GM23338 (cell line): ENCODE data around the gene PRLH.

Experiments used
- CREB1 ChIP-seq: fragments of 250-450 bp; sonication (Bioruptor Pico); IDR thresholded peaks from 2 replicates; pipeline ENCODE4 v1.5.0; 2020; ENCODE audit warnings: low read depth, mild to moderate bottlenecking, moderate library complexity
- EZH2 ChIP-seq: fragments of 200-600 bp; sonication (generic); IDR thresholded peaks from one replicate; pipeline ENCODE4 v1.8.0; 2017; ENCODE audit warnings: antibody characterized with exemption, mild to moderate bottlenecking, low read depth; ENCODE audit not compliant: unreplicated experiment
- EZH2phosphoT487 ChIP-seq: fragments of 200-600 bp; sonication (generic); IDR thresholded peaks from one replicate; pipeline ENCODE4 v1.8.1; 2018; ENCODE audit warnings: antibody characterized with exemption; ENCODE audit not compliant: unreplicated experiment
- JUNB ChIP-seq: IDR thresholded peaks from one replicate; pipeline ENCODE4 v1.6.1; 2016; ENCODE audit warnings: antibody characterized with exemption; ENCODE audit not compliant: unreplicated experiment
- POLR2AphosphoS5 ChIP-seq: IDR thresholded peaks from 2 replicates; pipeline ENCODE4 v1.6.1; 2016; ENCODE audit warnings: antibody characterized with exemption, low read depth
- TF ChIP-seq, protein P1 (sequence below), 2 experiments: fragments of 200-600 bp in 1 of 2; sonication (generic) in 1 of 2; conservative IDR thresholded peaks; 2 replicates each; pipeline versions ENCODE4 v1.5.1 to v1.6.1; 2016 to 2017; ENCODE audit warnings: antibody characterized with exemption in 2 of 2, low read depth in 2 of 2, mild to moderate bottlenecking in 2 of 2, moderate library complexity in 1 of 2
- TF ChIP-seq, protein P2 (sequence below): fragments of 250-450 bp; sonication (Bioruptor Pico); IDR thresholded peaks from 2 replicates; pipeline ENCODE4 v1.5.0; 2020; ENCODE audit warnings: mild to moderate bottlenecking, moderate library complexity

DNA sequence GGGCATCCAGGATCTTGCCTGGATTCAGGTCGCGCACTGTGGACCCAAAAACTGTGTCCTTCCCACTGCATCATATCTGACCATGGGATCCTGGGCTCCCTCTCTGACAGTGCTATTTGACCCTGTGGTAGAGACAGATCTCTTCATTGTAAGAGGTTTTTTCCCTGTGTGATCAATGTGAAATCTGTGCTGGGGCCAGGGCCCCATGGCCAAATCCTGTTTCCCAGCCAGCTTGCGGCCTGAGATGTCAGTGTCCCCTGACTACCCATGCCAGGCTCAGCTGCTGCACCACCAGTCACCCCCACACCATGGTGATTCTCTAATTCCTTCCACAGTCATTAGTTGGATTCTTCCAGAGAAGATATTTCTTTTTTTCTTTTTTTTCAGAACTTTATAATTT is 3.5 kb downstream of the PRLH start:
- TF ChIP-seq, protein P1, sequence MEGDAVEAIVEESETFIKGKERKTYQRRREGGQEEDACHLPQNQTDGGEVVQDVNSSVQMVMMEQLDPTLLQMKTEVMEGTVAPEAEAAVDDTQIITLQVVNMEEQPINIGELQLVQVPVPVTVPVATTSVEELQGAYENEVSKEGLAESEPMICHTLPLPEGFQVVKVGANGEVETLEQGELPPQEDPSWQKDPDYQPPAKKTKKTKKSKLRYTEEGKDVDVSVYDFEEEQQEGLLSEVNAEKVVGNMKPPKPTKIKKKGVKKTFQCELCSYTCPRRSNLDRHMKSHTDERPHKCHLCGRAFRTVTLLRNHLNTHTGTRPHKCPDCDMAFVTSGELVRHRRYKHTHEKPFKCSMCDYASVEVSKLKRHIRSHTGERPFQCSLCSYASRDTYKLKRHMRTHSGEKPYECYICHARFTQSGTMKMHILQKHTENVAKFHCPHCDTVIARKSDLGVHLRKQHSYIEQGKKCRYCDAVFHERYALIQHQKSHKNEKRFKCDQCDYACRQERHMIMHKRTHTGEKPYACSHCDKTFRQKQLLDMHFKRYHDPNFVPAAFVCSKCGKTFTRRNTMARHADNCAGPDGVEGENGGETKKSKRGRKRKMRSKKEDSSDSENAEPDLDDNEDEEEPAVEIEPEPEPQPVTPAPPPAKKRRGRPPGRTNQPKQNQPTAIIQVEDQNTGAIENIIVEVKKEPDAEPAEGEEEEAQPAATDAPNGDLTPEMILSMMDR (conservative IDR thresholded peaks at IDR 0.05; ENCODE audit: low read depth in 2 of 2), result no peak
- TF ChIP-seq EZH2 (no peak), POLR2AphosphoS5 (no peak), CREB1 (CRISPR knock-in tag) (no peak), EZH2phosphoT487 (no peak), JUNB (no peak)
- TF ChIP-seq, protein P2, sequence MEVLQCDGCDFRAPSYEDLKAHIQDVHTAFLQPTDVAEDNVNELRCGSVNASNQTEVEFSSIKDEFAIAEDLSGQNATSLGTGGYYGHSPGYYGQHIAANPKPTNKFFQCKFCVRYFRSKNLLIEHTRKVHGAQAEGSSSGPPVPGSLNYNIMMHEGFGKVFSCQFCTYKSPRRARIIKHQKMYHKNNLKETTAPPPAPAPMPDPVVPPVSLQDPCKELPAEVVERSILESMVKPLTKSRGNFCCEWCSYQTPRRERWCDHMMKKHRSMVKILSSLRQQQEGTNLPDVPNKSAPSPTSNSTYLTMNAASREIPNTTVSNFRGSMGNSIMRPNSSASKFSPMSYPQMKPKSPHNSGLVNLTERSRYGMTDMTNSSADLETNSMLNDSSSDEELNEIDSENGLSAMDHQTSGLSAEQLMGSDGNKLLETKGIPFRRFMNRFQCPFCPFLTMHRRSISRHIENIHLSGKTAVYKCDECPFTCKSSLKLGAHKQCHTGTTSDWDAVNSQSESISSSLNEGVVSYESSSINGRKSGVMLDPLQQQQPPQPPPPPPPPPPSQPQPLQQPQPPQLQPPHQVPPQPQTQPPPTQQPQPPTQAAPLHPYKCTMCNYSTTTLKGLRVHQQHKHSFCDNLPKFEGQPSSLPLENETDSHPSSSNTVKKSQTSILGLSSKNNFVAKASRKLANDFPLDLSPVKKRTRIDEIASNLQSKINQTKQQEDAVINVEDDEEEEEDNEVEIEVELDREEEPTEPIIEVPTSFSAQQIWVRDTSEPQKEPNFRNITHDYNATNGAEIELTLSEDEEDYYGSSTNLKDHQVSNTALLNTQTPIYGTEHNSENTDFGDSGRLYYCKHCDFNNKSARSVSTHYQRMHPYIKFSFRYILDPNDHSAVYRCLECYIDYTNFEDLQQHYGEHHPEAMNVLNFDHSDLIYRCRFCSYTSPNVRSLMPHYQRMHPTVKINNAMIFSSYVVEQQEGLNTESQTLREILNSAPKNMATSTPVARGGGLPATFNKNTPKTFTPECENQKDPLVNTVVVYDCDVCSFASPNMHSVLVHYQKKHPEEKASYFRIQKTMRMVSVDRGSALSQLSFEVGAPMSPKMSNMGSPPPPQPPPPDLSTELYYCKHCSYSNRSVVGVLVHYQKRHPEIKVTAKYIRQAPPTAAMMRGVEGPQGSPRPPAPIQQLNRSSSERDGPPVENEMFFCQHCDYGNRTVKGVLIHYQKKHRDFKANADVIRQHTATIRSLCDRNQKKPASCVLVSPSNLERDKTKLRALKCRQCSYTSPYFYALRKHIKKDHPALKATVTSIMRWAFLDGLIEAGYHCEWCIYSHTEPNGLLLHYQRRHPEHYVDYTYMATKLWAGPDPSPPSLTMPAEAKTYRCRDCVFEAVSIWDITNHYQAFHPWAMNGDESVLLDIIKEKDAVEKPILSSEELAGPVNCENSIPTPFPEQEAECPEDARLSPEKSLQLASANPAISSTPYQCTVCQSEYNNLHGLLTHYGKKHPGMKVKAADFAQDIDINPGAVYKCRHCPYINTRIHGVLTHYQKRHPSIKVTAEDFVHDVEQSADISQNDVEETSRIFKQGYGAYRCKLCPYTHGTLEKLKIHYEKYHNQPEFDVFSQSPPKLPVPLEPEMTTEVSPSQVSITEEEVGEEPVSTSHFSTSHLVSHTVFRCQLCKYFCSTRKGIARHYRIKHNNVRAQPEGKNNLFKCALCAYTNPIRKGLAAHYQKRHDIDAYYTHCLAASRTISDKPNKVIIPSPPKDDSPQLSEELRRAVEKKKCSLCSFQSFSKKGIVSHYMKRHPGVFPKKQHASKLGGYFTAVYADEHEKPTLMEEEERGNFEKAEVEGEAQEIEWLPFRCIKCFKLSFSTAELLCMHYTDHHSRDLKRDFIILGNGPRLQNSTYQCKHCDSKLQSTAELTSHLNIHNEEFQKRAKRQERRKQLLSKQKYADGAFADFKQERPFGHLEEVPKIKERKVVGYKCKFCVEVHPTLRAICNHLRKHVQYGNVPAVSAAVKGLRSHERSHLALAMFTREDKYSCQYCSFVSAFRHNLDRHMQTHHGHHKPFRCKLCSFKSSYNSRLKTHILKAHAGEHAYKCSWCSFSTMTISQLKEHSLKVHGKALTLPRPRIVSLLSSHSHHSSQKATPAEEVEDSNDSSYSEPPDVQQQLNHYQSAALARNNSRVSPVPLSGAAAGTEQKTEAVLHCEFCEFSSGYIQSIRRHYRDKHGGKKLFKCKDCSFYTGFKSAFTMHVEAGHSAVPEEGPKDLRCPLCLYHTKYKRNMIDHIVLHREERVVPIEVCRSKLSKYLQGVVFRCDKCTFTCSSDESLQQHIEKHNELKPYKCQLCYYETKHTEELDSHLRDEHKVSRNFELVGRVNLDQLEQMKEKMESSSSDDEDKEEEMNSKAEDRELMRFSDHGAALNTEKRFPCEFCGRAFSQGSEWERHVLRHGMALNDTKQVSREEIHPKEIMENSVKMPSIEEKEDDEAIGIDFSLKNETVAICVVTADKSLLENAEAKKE (CRISPR knock-in tag), result no peak
